KG1 (cell line): ENCODE data around the gene PAK1IP1.
"Not testable (repeated sequence)": the region's sequence is repeated elsewhere in the genome, so short reads cannot be mapped to it uniquely, and the experiment has no call there.

ENCODE experiments used
- DNase-seq: peaks from one replicate; lab custom pipeline; 2025; lab: John Stamatoyannopoulos, UW

PAK1IP1 gene

GRCh38 chr6:10743515-10743914 lies 48.7 kb downstream of the PAK1IP1 start:
- DNase-seq: no peak

DNA sequence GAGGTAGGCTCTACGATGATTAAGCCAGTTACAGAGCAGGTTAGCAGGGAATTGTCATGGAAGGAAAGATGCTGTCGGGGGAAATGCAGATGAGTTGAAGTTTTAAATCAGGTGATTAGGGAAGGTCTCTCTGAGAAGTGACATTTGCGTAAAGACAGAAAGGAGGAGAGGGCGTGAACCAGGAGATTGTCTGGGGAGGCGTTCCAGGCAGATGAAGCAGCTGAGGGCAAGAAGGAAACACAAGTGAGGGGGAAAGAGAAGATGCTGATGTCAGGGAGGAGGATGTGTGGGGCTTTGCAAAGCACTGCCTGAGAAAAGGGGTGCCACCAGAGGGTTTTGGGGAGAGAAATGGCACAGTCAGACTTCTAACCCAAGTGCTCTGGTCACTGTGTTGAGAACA lies 50.3 kb downstream of the PAK1IP1 start:
- DNase-seq: no peak

- no peak for DNase-seq
Measured at GRCh38 chr6:10746915-10747250, 52.1 kb downstream of the PAK1IP1 start.

GRCh38 chr6:10747251-10747972 lies 52.6 kb downstream of the PAK1IP1 start, which contains the start of gene TMEM14B:
TMEM14B (plus strand) TSS chr6:10747805; CDS start chr6:10749246, 1,441 bp downstream.
- DNase-seq: peak; percentile 96

GRCh38 chr6:10749734-10750133 lies 55.0 kb downstream of the PAK1IP1 start:
- DNase-seq: no peak

GRCh38 chr6:10750568-10750967 lies 55.8 kb downstream of the PAK1IP1 start:
- not testable (repeated sequence) for DNase-seq

GRCh38 chr6:10751757-10752156 lies 57.0 kb downstream of the PAK1IP1 start:
- not testable (repeated sequence) for DNase-seq

GRCh38 chr6:10756085-10756484 lies 61.3 kb downstream of the PAK1IP1 start:
- DNase-seq: no peak
